Measurements from ENCODE around the gene KCTD6. TPM values are rescaled to one million over a fixed set of nuclear protein-coding genes. Genes with fewer than 3 reads are reported as not detected.

Gene KCTD6
- polyA plus RNA-seq, 3 donors = 11.3 to 18.9 (median 11.9) TPM

- H3K9ac ChIP-seq (ENCODE audit: insufficient read depth, low read length, poor library complexity, severe bottlenecking) = no peak overlapping the region
- H3K4me2 ChIP-seq (replicated peaks; ENCODE audit: extremely low read depth, low read length, poor library complexity, severe bottlenecking) = peak overlapping the region; percentile 93
- H3K4me1 ChIP-seq (ENCODE audit: control insufficient read depth in 1 of 2, insufficient read depth in 2 of 2, low read length in 2 of 2) = peaks cover 26 to 47% of the 10 kb centered on the region in 2 donors
- H4K20me1 ChIP-seq (ENCODE audit: insufficient read depth, low read length) = peaks cover 61% of the 10 kb centered on the region
- H2AFZ ChIP-seq (ENCODE audit: insufficient read depth, low read depth, low read length, poor library complexity, severe bottlenecking) = no peak overlapping the region
- no peak overlapping the region for H3K27ac ChIP-seq (ENCODE audit: low read depth in 1 of 2, low read length in 2 of 2)
- Mint-ChIP-seq H3K36me3 (peaks cover 10 to 19% of the 10 kb centered on the region in 2 donors), H3K4me1 (peaks cover 67% of the 10 kb centered on the region), H3K27ac (no peak overlapping the region), H3K27me3 (ENCODE audit: low read depth in 3 of 3) (no peaks in the 10 kb centered on the region), H3K9me3 (no peaks in the 10 kb centered on the region), H3K4me3 (peak overlapping the region in 1 of 2 donors; percentile 5)
- no peak for DNase-seq
- H3K27me3 ChIP-seq (ENCODE audit: control insufficient read depth in 2 of 2, insufficient read depth in 2 of 2, low read length in 2 of 2) = no peaks in the 10 kb centered on the region
- peaks cover 80% of the 10 kb centered on the region for H3K79me2 ChIP-seq (ENCODE audit: insufficient read depth, low read length)
- H3K4me3 ChIP-seq (replicated peaks in 1 of 3; ENCODE audit: low read depth in 2 of 3, low read length in 3 of 3) = no peak overlapping the region
- no peaks in the 10 kb centered on the region for H3K36me3 ChIP-seq (replicated peaks in 1 of 2; ENCODE audit: control insufficient read depth in 1 of 2, insufficient read depth in 2 of 2, low read length in 2 of 2)
- intact Hi-C loops (cut with micrococcal nuclease) = loop anchor here (5.0 to 10.0 kb wide), 4 partner anchors 33 to 159 kb away; partner anchors contain the start of genes PDHB (in 1 of the 2) and PXK (in 1 of the 2)
- no peak for TF ChIP-seq CTCF (IDR thresholded peaks at IDR 0.05)
- H3K9me3 ChIP-seq (replicated peaks in 1 of 2; ENCODE audit: control insufficient read depth in 1 of 2, insufficient read depth in 1 of 2, low read length in 2 of 2) = no peaks in the 10 kb centered on the region
- no CpG with 5 or more reads among the region's 3 CpGs for WGBS (ENCODE audit: insufficient coverage)
Measured at GRCh38 chr3:58494107-58494506, 2.2 kb downstream of the KCTD6 start.

DNA sequence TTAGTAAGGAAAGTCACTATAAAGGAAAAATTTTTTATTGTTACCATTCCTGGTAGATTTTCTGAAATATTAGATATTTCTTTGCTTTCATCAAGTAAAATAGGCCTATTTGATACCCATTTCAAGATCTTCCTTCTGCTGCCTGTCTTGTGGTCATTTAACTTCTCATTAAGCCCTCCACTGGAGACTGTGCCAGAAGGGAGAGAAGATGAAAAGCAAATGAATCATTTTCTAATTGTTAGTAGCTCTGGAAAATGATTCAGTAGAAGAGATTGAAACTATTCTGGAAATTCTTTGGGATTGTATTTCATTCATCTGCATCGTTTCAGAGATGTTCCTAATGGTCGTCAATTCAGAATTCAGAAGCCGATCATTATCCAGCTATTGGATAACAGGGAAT lies 3.2 kb downstream of the KCTD6 start:
- H3K79me2 ChIP-seq (ENCODE audit: insufficient read depth, low read length) = peaks cover 86% of the 10 kb centered on the region
- H3K9me3 Mint-ChIP-seq = no peaks in the 10 kb centered on the region
- no peak for DNase-seq
- no peaks in the 10 kb centered on the region for H3K27me3 ChIP-seq (ENCODE audit: control insufficient read depth in 2 of 2, insufficient read depth in 2 of 2, low read length in 2 of 2)
- TF ChIP-seq CTCF (IDR thresholded peaks at IDR 0.05) = no peak
- peaks cover 26 to 42% of the 10 kb centered on the region in 2 donors for H3K4me1 ChIP-seq (ENCODE audit: control insufficient read depth in 1 of 2, insufficient read depth in 2 of 2, low read length in 2 of 2)
- no peak overlapping the region for H3K9ac ChIP-seq (ENCODE audit: insufficient read depth, low read length, poor library complexity, severe bottlenecking)
- peaks cover 69% of the 10 kb centered on the region for H4K20me1 ChIP-seq (ENCODE audit: insufficient read depth, low read length)
- peaks cover 3 to 6% of the 10 kb centered on the region in 2 donors for H3K36me3 ChIP-seq (replicated peaks in 1 of 2; ENCODE audit: control insufficient read depth in 1 of 2, insufficient read depth in 2 of 2, low read length in 2 of 2)
- peaks cover 16 to 28% of the 10 kb centered on the region in 2 donors for H3K36me3 Mint-ChIP-seq
- no peak overlapping the region for H3K4me3 Mint-ChIP-seq
- no peak overlapping the region for H2AFZ ChIP-seq (ENCODE audit: insufficient read depth, low read depth, low read length, poor library complexity, severe bottlenecking)
- intact Hi-C loops (cut with micrococcal nuclease) = loop anchor here in 1 of 2 donors (10.0 kb wide), 1 partner anchor 160 kb away; the partner anchor contains the start of gene PXK
- no peak overlapping the region for H3K4me3 ChIP-seq (replicated peaks in 1 of 3; ENCODE audit: low read depth in 2 of 3, low read length in 3 of 3)
- no peak overlapping the region for H3K27ac ChIP-seq (ENCODE audit: low read depth in 1 of 2, low read length in 2 of 2)
- no peak overlapping the region for H3K27ac Mint-ChIP-seq
- H3K4me1 Mint-ChIP-seq = peaks cover 62% of the 10 kb centered on the region
- no peaks in the 10 kb centered on the region for H3K9me3 ChIP-seq (replicated peaks in 1 of 2; ENCODE audit: control insufficient read depth in 1 of 2, insufficient read depth in 1 of 2, low read length in 2 of 2)
- no peaks in the 10 kb centered on the region for H3K27me3 Mint-ChIP-seq (ENCODE audit: low read depth in 3 of 3)
- no CpG with 5 or more reads among the region's 3 CpGs for WGBS (ENCODE audit: insufficient coverage)
- no peak overlapping the region for H3K4me2 ChIP-seq (replicated peaks; ENCODE audit: extremely low read depth, low read length, poor library complexity, severe bottlenecking)
